GM19468 (cell line): ENCODE data around the gene SLC9A6.
"Not testable (repeated sequence)": the region's sequence is repeated elsewhere in the genome, so short reads cannot be mapped to it uniquely, and the experiment has no call there.

Experiments used
- ATAC-seq: cut with Tn5 transposase; IDR thresholded peaks from one replicate; pipeline ENCODE4 v1.9.1; 2021; ENCODE audit warnings: mild to moderate bottlenecking, moderate library complexity, moderate number of reproducible peaks; ENCODE audit not compliant: unreplicated experiment; ENCODE audit errors: extremely low read depth

The SLC9A6 gene

DNA sequence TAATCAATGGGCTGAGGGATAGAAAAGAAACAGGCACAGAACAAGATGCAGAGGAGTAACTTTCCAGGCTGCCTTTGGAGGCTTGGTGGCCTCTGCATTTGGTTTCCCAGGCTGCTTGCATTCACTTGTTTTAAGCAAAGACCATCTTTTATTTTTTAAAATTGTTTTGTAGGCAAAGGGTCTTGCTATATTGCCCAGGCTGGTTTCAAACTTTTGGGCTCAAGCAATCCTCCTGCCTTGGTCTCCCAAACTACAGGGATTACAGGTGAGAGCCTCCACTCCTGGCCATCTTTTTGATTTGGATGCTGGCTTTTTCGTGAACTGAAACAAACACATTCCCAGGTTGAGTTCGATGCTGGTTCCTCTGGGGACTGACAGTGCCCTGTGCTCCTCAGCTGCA lies 74.1 kb downstream of the SLC9A6 start:
- no peak for ATAC-seq

DNA sequence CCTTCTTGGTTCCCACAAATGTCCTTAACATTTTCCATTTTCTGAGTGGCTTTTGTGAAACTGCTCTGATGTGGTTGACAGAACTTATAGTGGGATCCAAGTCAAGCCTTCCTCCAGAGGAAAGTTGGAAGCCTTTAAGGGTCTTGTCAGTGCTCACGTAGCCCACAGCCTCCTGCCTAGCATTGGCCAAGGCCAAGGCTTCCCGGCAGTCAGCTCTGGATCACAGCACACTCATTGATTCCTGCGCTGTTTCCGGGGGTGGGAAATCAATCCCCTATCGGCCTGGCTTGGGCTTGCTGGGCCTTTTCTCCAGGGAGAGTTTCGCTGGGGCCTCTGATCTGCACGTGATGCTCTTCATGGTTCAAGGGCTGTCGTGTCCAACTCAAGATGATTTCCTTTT lies 76.1 kb downstream of the SLC9A6 start:
- no peak for ATAC-seq

DNA sequence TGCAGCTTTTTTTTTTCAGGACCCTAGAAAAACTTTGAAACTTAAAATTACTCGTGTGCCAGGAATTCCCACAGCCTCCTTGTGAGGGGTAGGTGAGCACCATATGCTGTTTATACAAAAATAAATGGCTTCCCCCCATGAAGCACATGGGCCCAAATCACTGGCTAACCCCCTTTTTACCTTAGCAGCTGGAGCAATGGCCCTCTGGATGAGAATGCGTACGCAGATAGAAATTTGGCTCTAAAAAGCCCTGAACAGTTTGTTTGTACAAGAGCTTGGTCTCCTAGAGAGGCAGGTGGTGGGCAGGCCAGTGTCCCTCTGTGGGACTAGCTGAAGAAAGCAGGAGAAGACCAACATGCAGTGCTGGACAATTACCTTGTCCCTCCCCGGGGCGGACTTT lies 76.5 kb downstream of the SLC9A6 start:
- ATAC-seq = no peak

DNA sequence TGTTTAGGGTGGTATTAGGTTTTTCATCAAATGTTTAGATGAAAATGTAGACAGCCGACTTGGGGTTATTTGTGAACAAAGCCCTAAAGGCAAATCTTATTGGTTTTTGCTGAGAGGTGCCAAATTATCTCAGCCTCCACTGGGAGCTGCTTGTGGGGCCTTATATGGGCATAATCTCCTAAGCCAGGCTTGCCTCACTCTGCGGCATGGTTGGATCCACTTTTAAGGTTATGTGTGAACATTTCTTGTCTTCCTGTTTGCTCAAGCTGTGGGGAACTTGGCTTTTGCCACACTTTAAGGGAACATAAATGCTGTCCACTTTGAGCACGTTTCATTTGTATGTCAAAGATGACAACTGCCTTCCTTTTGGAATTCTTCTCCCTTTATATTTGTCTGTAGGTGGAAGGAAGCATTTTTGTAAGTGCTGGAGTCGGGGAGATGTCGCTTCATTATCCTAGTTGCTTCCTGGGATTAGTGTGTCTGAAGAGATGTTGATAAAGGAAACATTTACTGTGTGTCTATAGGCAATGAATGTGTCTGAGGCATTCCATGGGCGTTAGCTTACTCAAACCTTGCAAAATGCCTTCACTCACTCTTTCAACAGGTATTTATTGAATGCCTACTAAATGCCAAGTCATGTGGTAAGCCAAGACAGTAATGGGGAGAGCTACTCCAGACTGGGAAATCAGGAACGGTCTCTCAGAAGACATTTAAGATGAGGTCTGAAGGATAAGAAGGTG lies 78.3 kb downstream of the SLC9A6 start:
- no peak for ATAC-seq

DNA sequence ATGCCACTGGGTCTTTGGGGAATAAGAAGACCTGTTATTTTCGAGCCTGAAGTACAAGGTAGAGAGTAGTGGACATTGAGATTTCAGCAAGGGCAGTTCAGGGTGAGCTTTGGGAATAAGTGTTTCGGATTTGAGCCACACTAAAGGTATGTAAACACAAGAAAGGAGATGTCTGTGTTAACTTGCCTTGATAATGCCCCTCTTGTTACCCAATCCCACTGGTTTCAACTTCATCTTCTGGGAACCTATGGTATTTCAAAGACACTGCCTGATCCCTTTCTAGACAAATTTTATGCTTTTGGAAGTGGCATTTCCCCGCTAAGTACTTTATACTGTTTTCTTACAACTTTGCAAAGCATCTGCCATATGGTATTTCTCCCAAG lies 79.4 kb downstream of the SLC9A6 start:
- ATAC-seq = no peak

DNA sequence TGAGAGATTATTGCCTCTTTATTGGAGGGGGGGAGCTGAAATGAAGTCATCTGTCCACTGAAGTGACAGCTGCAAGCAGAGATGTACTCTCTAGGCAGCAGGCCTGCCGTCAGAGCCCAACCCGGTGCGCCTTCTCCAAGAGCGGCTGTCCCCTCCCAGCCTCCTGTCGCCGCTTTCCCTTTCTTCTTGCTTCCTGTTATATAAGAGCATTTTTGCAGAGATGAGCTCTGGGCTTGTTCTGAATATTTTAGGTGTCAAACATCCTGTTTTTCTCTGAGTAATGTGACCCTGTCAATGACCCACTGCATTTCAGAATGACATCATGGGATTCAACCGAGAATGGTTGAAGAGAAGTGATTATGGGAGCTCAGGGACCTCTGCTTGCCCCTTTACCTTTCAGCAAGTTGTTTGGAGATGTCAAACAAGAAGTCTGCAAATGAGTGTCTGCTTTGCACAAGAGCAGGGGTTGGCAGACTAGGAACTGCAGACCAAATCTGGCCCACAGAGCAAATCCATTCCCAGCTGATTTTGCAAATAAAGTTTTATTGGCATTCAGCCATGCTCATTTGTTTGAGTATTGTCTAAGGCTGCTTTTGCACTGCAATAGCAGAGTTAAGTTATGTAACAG lies 79.9 kb downstream of the SLC9A6 start:
- ATAC-seq = no peak

DNA sequence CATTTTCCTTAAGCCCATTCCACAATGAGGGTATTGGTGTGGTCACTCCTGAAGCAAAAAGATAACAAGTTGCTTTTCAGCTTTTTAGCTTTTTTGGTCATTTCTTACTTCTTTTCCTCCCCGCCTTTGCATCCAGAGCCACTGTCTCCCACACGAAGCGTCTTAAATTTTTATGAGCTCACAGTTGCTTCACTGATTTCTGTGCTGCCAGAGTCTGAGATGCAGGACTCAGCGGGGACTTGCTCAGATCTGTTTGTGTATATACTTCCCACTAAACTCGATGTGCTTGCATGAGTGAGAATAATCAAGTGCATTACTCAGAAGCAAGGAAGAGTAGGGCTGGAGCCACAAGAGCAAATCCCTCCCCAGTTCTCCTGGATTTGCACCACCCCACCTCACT lies 81.9 kb downstream of the SLC9A6 start:
- ATAC-seq = no peak

DNA sequence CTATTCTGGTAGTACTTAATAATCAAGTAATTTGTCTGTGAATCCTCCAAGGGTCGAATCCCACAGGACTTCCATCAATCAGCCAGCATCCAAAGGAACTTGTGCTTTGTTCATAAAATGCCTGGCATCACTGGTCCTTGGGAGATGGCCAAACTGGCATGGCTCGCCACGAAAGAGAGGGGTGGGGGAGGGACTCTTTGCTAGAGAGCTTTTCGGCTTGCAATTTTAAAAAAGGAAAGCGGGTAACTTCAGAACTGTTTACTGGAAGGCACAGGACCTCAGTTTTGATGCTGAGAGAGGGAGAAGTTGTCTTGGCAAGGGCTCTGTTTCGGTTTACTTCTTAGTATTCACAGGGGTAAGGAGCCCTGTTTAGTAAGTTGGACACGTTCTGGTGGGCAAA lies 82.7 kb downstream of the SLC9A6 start:
- ATAC-seq = no peak

DNA sequence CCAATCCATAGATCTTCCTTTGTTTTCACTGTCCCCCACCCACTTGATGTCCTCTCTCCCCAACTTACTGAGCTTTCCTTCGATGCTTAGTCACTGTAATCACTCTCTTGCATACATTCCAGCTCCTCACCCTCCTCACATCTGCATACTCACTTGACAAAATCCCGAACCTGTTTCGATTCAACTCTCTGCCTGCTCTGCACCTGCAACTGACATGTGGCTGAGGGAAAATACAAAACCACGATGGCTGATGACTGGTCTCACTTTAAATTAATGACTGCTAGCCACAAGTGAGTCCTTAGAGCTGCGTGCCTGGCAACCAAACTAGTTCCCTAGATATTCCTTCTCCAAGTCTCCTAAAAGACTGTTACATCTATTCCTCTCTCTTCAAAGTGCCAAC lies 91.7 kb downstream of the SLC9A6 start:
- no peak for ATAC-seq

DNA sequence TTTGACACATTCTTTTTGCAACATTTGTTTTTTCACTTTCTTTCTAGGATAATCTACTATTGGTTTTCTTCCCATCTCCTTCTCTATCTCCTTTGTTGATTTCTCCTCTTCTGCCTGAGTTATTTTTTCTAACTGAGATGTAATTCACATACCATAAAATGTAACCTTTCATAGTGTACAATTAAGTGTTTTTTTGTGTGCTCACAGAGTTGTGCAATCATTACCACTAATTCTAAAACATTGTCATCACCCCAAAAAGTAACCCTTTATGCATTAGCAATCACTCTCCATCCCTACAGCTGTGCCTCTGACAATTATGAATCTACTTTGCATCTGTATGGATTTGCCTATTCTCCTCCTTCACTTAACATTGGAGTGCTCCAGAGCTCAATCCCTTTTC lies 95.5 kb downstream of the SLC9A6 start:
- no peak for ATAC-seq

DNA sequence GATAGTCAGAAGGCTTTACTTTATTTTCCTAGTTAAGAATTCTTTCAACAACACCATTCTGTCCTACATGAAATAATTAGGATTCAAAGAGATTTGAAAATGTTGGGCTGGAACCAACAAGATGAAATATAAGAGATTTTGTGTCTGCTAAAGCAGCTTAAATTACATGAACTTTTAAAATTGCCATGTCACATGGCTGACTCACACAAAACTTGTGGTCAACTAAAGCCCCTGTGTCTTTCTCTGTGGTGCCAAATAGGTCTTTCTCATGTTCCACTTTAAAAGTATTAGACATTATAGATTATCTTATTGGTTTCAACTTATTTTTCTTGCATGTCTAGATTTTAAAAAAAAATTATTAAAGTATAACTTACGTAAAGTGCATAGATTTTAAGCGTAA lies 101.3 kb downstream of the SLC9A6 start:
- no peak for ATAC-seq

DNA sequence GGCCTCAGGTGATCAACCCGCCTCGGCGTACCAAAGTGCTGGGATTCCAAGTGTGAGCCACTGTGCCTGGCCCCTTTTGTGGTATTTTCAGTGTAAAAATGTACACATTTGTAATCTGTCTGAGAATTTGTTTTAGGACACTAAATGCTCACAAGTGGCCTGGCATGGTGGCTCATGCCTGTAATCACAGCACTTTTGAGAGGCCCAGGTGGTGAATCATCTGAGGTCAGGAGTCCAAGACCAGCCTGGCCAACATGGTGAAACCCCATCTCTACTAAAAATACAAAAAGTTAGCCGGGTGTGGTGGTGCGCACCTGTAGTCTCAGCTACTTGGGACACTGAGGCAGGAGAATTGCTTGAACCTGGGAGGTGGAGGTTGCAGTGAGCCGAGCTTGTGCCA lies 106.7 kb downstream of the SLC9A6 start:
- not testable (repeated sequence) for ATAC-seq

DNA sequence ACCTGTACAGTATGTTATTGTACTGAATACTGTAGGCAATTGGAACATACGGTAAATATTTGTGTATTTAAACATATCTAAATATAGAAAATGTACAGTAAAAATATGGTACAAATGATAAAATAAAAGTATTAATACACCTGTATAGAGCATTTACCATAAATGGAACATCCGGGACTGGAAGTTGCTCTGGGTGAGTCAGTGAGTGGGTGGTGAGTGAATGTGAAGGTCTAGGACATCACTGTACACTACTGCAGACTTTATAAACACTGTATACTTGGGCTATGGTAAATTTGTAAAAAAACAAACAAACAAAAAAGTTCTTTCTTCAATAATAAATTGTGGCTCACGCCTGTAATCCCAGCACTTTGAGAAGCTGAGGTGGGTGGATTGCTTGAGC lies 109.7 kb downstream of the SLC9A6 start:
- no peak for ATAC-seq
